ENCODE data around the gene ZNF385B. TPM values are rescaled to one million over a fixed set of nuclear protein-coding genes. Genes with fewer than 3 reads are reported as not detected.

Gene ZNF385B
- total RNA-seq, 1 donor from 2014 or later: 0.25 TPM

DNA sequence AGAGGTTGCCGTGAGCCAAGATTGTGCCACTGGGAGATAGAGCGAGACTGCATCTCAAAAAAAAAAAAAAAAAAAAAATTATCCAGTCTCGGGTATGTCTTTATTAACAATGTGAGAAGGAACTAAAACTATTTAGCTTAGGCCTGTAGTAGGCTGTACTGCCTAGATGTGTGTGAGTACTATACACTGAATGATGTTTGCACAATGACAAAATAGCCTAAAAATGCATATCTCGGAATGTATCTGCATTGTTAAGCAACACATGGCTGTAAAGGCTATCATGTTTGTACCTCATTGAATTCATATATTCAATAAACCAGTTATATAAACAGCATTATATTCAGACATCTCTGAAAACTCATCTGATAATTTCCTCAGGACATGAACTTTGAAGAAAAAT lies 405.6 kb downstream of the ZNF385B start:
- no peaks in the 10 kb centered on the region for H3K36me3 ChIP-seq (ENCODE audit: control insufficient read depth, insufficient read depth, low read length)
- DNase-seq (ENCODE audit: low read depth): no peak
- TF ChIP-seq, protein P1, sequence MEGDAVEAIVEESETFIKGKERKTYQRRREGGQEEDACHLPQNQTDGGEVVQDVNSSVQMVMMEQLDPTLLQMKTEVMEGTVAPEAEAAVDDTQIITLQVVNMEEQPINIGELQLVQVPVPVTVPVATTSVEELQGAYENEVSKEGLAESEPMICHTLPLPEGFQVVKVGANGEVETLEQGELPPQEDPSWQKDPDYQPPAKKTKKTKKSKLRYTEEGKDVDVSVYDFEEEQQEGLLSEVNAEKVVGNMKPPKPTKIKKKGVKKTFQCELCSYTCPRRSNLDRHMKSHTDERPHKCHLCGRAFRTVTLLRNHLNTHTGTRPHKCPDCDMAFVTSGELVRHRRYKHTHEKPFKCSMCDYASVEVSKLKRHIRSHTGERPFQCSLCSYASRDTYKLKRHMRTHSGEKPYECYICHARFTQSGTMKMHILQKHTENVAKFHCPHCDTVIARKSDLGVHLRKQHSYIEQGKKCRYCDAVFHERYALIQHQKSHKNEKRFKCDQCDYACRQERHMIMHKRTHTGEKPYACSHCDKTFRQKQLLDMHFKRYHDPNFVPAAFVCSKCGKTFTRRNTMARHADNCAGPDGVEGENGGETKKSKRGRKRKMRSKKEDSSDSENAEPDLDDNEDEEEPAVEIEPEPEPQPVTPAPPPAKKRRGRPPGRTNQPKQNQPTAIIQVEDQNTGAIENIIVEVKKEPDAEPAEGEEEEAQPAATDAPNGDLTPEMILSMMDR (IDR thresholded peaks at IDR 0.05; ENCODE audit: insufficient read depth, low read length, poor library complexity, severe bottlenecking): no peak

DNA sequence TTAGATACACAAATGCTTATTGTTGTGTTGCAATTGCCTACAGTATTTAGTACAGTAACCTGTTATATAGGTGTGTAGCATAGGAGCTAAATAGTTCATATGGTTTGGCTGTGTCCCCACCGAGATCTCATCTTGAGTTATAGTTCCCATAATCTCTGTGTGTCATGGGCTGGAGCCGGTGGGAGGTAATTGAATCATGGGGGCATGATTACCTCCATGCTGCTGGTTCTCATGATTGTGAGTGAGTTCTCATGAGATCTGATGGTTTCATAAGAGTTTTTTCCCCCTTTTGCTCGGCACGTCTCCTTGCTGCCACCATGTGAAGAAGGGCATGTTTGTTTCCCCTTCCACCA lies 406.3 kb downstream of the ZNF385B start:
- DNase-seq (ENCODE audit: low read depth): no peak
- no peak overlapping the region for H3K4me3 ChIP-seq (ENCODE audit: low read depth, low read length)
- H3K27me3 ChIP-seq (ENCODE audit: control insufficient read depth, insufficient read depth, low read length): no peaks in the 10 kb centered on the region
- no peaks in the 10 kb centered on the region for H3K36me3 ChIP-seq (ENCODE audit: control insufficient read depth, insufficient read depth, low read length)
- TF ChIP-seq, protein P1 (IDR thresholded peaks at IDR 0.05; ENCODE audit: insufficient read depth, low read length, poor library complexity, severe bottlenecking): no peak

More for the DNA sequence above, 405.6 kb downstream of the ZNF385B start:
- no peak overlapping the region for H3K4me3 ChIP-seq (ENCODE audit: low read depth, low read length)
- H3K27me3 ChIP-seq (ENCODE audit: control insufficient read depth, insufficient read depth, low read length): no peaks in the 10 kb centered on the region

DNA sequence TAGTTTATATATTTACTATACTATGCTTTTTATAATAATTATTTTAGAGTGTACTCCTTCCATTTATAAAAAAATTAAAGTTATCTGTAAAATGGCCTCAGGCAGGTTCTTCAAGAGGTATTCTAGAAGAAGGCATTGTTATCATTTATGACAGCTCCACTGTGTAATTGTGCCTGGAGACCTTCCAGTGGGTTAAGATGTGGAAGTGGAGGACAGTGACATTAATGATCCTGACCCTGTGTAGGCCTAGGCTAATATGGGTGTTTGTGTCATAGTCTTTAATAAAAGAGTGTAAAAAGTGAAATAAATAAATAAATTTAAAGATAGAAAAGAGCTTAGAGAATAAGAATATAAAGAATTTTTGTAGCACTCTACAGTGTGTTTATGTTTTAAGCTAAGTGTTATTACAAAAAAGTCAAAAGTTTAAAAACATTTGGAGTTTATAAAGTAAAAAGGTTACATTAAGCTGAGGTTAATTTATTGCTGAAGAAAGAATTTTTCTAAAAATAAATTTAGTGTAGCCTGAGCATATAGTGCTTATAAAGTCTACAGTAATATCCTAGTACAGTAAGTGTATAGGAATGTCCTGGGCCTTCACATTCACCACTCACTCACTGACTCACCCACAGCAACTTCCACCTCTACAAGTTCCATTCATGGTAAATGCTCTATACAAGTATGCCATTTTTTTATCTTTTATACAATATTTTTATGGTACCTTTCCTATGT lies 406.8 kb downstream of the ZNF385B start:
- TF ChIP-seq, protein P1 (IDR thresholded peaks at IDR 0.05; ENCODE audit: insufficient read depth, low read length, poor library complexity, severe bottlenecking): no peak
- Histone ChIP-seq H3K36me3 (ENCODE audit: control insufficient read depth, insufficient read depth, low read length) (no peaks in the 10 kb centered on the region), H3K4me3 (ENCODE audit: low read depth, low read length) (no peak overlapping the region), H3K27me3 (ENCODE audit: control insufficient read depth, insufficient read depth, low read length) (no peaks in the 10 kb centered on the region)
- peak; percentile 83 for DNase-seq (ENCODE audit: low read depth)

DNA sequence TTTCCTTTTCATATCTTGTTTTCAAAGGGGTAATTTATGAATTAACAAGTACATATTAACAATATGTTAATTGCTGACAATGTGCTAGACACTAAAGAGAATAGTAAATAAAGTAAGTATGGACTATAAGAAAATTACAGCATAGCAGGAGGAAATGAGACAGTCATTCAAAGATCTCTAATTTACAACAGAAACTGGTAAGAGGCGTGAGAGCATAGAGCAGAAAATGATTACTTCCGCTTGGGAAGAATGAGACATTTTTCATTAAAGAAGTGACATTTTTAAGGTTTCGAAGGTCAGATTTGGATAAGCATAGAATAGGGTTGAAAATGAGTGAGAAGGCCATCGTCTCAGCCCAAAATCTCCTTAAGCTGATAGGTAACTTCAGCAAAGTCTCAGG lies 412.4 kb downstream of the ZNF385B start:
- no peaks in the 10 kb centered on the region for H3K27me3 ChIP-seq (ENCODE audit: control insufficient read depth, insufficient read depth, low read length)
- TF ChIP-seq, protein P1 (IDR thresholded peaks at IDR 0.05; ENCODE audit: insufficient read depth, low read length, poor library complexity, severe bottlenecking): no peak
- H3K4me3 ChIP-seq (ENCODE audit: low read depth, low read length): no peak overlapping the region
- DNase-seq (ENCODE audit: low read depth): no peak
- no peaks in the 10 kb centered on the region for H3K36me3 ChIP-seq (ENCODE audit: control insufficient read depth, insufficient read depth, low read length)

DNA sequence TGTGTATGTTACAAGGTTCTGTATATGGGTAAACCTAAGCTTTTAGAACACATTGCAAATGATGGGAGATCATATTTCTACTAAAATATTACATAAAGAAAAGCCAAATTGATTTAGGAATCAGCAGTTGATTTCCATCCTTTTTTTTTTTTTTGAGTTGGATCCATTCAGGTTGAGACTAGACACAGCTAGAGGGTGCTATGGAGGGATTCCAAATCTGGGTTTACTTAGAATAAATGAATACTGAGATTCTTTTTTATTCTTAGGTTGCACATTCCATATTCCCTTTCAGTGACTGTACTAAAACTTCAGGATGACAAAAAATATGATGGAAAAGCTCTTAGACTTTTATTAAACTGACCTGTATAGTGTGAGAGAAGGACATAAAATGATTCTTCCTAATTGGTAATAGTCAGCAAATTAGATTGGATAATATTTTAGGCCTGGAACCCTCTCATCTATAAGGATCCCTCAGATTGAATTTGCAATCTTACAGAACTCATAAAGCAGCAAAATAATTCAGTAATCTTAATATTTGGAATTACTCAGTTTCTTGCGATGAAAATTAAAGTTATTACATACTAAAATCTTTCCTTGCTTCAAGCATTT lies 413.5 kb downstream of the ZNF385B start:
- Histone ChIP-seq H3K4me3 (ENCODE audit: low read depth, low read length) (no peak overlapping the region), H3K36me3 (ENCODE audit: control insufficient read depth, insufficient read depth, low read length) (no peaks in the 10 kb centered on the region), H3K27me3 (ENCODE audit: control insufficient read depth, insufficient read depth, low read length) (no peaks in the 10 kb centered on the region)
- DNase-seq (ENCODE audit: low read depth): no peak
- TF ChIP-seq, protein P1 (IDR thresholded peaks at IDR 0.05; ENCODE audit: insufficient read depth, low read length, poor library complexity, severe bottlenecking): peak; percentile 6

Measured in kidney epithelial cell (primary cell).